Measurements from ENCODE around the gene DEFB128. TPM values are rescaled to one million over a fixed set of nuclear protein-coding genes. Genes with fewer than 3 reads are reported as not detected.
"Not testable (repeated sequence)": the region's sequence is repeated elsewhere in the genome, so short reads cannot be mapped to it uniquely, and the experiment has no call there.

Gene DEFB128
- total RNA-seq, 4 donors from 2014 or later: not detected

DNA sequence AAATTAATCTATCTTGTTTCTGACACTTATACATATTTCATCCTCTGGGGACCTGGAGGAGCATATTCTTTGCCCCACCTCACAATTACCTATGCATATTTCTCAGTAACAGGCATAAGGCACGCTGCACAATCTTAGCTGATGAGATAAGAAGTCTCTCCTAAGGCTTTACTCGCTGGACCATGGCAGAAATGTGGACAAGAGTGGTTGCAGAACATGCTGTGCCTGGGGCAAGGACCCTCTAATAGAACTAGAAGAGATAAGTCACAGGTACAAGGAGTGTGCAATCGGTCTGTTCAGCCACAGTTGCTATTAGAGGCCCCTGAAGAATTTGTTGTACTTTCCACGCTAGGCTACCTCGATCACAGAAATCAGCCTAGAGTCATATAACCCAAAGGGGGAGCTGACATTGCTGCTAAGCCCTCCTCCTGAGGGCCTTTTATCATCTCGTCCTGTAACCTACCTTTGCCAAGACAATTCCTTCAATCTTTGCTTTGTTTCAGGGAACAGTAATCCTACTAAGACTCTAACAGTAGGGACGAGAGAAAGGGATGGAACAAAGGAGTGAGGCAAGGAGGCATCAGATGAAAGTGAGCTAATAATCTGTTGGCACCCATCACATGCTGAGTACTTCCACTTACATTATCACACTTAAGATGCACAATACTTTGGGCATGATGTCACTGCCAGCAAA, 21.4 kb upstream of the DEFB128 start:
- intact Hi-C loops (cut with DNase I; ENCODE audit: low total_unique reads): no loop called here
- 38 to 48% methylated on average over 7 of the region's 7 CpGs for WGBS, 2 donors
- no peak for DNase-seq (ENCODE audit: low spot score in 2 of 2)
- TF ChIP-seq POLR2A (IDR thresholded peaks at IDR 0.05): no peak
- no peak overlapping the region for H3K4me3 ChIP-seq (ENCODE audit: low read depth, poor library complexity, severe bottlenecking)

DNA sequence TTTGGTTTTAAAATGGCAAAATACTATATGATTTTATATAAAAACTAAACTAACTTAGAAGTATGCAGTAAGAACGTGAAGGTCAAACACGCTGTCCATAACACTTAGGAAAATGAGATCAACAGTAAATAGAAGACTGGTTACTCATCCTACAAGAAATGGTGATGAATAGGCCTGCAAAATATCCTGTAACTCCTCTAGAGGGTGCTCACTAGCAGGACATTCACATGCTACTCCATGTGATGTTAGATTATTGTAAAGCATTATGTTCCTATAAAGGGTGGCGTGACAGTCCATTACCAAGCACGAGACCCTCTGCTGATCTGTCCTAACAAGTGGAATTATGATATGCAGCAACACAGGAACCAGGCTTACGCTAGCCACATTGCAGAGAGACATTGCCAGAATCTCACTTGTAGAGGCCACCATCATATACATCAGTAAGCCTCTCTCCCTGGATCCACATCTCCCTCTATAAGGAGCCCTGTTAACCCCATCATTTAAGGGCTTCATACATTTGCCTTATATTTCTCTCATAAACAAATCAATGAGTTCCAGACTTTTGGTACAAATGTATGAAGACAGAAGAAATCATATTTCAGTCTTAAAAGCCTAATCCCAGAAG, 19.5 kb upstream of the DEFB128 start:
- 15% methylated on average over 5 of the region's 5 CpGs for WGBS, 2 donors
- no peak for DNase-seq (ENCODE audit: low spot score in 2 of 2)
- intact Hi-C loops (cut with DNase I; ENCODE audit: low total_unique reads): no loop called here
- TF ChIP-seq, protein P1, sequence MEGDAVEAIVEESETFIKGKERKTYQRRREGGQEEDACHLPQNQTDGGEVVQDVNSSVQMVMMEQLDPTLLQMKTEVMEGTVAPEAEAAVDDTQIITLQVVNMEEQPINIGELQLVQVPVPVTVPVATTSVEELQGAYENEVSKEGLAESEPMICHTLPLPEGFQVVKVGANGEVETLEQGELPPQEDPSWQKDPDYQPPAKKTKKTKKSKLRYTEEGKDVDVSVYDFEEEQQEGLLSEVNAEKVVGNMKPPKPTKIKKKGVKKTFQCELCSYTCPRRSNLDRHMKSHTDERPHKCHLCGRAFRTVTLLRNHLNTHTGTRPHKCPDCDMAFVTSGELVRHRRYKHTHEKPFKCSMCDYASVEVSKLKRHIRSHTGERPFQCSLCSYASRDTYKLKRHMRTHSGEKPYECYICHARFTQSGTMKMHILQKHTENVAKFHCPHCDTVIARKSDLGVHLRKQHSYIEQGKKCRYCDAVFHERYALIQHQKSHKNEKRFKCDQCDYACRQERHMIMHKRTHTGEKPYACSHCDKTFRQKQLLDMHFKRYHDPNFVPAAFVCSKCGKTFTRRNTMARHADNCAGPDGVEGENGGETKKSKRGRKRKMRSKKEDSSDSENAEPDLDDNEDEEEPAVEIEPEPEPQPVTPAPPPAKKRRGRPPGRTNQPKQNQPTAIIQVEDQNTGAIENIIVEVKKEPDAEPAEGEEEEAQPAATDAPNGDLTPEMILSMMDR (IDR thresholded peaks at IDR 0.05): no peak
- no peak for TF ChIP-seq POLR2A (IDR thresholded peaks at IDR 0.05)
- H3K4me3 ChIP-seq (ENCODE audit: low read depth, poor library complexity, severe bottlenecking): no peak overlapping the region

- DNase-seq (ENCODE audit: low spot score in 2 of 2); H3K4me3 ChIP-seq (ENCODE audit: low read depth, poor library complexity, severe bottlenecking); intact Hi-C loops (cut with DNase I; ENCODE audit: low total_unique reads): not testable (repeated sequence)
- WGBS, 2 donors: 63 to 76% methylated on average over 4 of the region's 4 CpGs
These were observed 14.1 kb upstream of the DEFB128 start for GRCh38 chr20:203630-204029.

DNA sequence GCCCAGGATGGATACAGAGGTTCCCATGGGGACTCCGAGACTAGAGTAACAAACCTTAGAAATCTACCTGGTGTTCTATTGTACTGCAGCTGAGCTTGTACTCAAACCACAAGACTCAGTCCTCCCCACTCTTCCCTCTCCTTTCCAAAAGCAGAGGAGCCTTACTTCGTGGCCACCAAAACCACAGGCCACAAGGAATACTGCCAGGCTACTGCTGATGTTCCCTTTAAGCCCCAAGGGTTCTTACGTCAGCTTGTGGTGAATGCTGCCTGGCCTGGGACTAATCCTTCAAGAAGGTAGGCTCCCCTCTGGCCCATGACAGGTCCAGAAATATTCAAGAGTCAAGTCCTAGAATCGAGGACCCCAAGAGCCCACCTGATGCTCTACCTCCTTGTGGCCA, 10.5 kb upstream of the DEFB128 start:
- WGBS, 2 donors: 65 to 69% methylated on average over 4 of the region's 4 CpGs
- no peak overlapping the region for H3K4me3 ChIP-seq (ENCODE audit: low read depth, poor library complexity, severe bottlenecking)
- intact Hi-C loops (cut with DNase I; ENCODE audit: low total_unique reads): no loop called here
- TF ChIP-seq, protein P1 (IDR thresholded peaks at IDR 0.05): no peak
- no peak for TF ChIP-seq POLR2A (IDR thresholded peaks at IDR 0.05)
- DNase-seq (ENCODE audit: low spot score in 2 of 2): no peak

- no peak overlapping the region for H3K4me3 ChIP-seq (ENCODE audit: low read depth, poor library complexity, severe bottlenecking)
- DNase-seq (ENCODE audit: low spot score in 2 of 2): no peak
- 84 to 93% methylated on average over 1 of the region's 1 CpG for WGBS, 2 donors
- intact Hi-C loops (cut with DNase I; ENCODE audit: low total_unique reads): no loop called here
- TF ChIP-seq, protein P1 (IDR thresholded peaks at IDR 0.05): no peak
- no peak for TF ChIP-seq POLR2A (IDR thresholded peaks at IDR 0.05)
These were observed 8.7 kb upstream of the DEFB128 start for GRCh38 chr20:198225-198624.

- DNase-seq (ENCODE audit: low spot score in 2 of 2): no peak
- TF ChIP-seq, protein P1 (IDR thresholded peaks at IDR 0.05): no peak
- TF ChIP-seq POLR2A (IDR thresholded peaks at IDR 0.05): no peak
- H3K4me3 ChIP-seq (ENCODE audit: low read depth, poor library complexity, severe bottlenecking): no peak overlapping the region
- 56 to 63% methylated on average over 2 of the region's 2 CpGs for WGBS, 2 donors
- intact Hi-C loops (cut with DNase I; ENCODE audit: low total_unique reads): no loop called here
These were observed 1.8 kb downstream of the DEFB128 start for GRCh38 chr20:187733-188132.

DNA sequence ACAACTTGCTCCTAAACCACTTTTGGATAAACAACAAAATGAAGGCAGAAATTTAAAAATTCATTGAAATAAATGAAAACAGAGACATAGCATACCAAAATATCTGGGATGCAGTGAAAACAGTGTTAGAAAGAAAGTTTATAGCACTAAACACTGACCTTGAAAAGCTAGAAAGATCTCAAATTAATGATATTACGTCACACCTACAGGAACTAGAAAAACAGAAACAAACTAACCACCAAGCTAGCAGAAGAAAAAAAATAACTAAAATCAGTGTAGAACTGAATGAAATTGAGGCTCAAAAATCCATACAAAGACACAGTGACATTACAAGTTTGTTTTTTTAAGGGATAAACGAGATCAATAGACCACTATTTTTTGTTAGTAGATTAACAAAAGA, 5.2 kb downstream of the DEFB128 start:
- TF ChIP-seq POLR2A (IDR thresholded peaks at IDR 0.05): no peak
- TF ChIP-seq, protein P1 (IDR thresholded peaks at IDR 0.05): no peak
- DNase-seq (ENCODE audit: low spot score in 2 of 2): no peak
- intact Hi-C loops (cut with DNase I; ENCODE audit: low total_unique reads): no loop called here
- 58 to 70% methylated on average over 2 of the region's 2 CpGs for WGBS, 2 donors
- no peak overlapping the region for H3K4me3 ChIP-seq (ENCODE audit: low read depth, poor library complexity, severe bottlenecking)
